ENCODE results near the gene VTCN1. TPM values are rescaled to one million over a fixed set of nuclear protein-coding genes. Genes with fewer than 3 reads are reported as not detected.

The VTCN1 gene
- total and polyA plus RNA-seq, 2 of the 13 experiments (the other 11 are each of a cell fraction or from before 2014, with no cell fraction given), result not detected

GRCh38 chr1:117096951-117097408 lies 113.7 kb downstream of the VTCN1 start:
- no peaks in the 10 kb centered on the region for H3K79me2 ChIP-seq (ENCODE audit: insufficient read depth, low read length)
- no peaks in the 10 kb centered on the region for H4K20me1 ChIP-seq (ENCODE audit: insufficient read depth, low read length)
- WGBS (ENCODE audit: low lambda C conversion rate), result 100% methylated on average over 3 of the region's 3 CpGs
- DNase-seq (ENCODE audit: low spot score) (no peak), FAIRE-seq (no peak), ATAC-seq (no peak)
- no peak for TF ChIP-seq KLF13 (CRISPR knock-in tag; IDR thresholded peaks at IDR 0.05)
- H3K36me3 ChIP-seq (replicated peaks in 1 of 2; ENCODE audit: control insufficient read depth in 1 of 2, insufficient read depth in 2 of 2, low read length in 2 of 2), result peaks cover 14 to 72% of the 10 kb centered on the region in 2 experiments
- no peak overlapping the region for H3K27ac ChIP-seq (ENCODE audit: extremely low read length, insufficient read depth, low read length)
- H3K9ac ChIP-seq (ENCODE audit: insufficient read depth, low read depth, low read length), result no peak overlapping the region
- H3K4me3 ChIP-seq (replicated peaks in 1 of 3; ENCODE audit: insufficient read depth in 1 of 3, low read depth in 2 of 3, low read length in 3 of 3), result no peak overlapping the region
- H3K4me1 ChIP-seq (ENCODE audit: insufficient read depth, low read length), result no peaks in the 10 kb centered on the region
- H3K4me2 ChIP-seq (ENCODE audit: low read depth, low read length), result no peak overlapping the region
- CTCF ChIA-PET (ENCODE audit: low intra/inter-chr PET ratio, low total read pairs), result no interaction called here
- in situ Hi-C loops (cut with HindIII; ENCODE audit: extremely low pct_ligation_motif_present, low pct_unique_long_range_greater_than_20kb) (no loop called here), intact Hi-C loops (cut with micrococcal nuclease; ENCODE audit: unreplicated experiment) (no loop called here)
- POLR2A ChIA-PET, result no interaction called here
- no peak overlapping the region for H2AFZ ChIP-seq (ENCODE audit: low read length)
- H3K9me3 ChIP-seq (ENCODE audit: low read length), result no peaks in the 10 kb centered on the region
- H3K27me3 ChIP-seq (ENCODE audit: control insufficient read depth in 1 of 2, insufficient read depth in 2 of 2, low read length in 2 of 2), result no peaks in the 10 kb centered on the region
- no TSS peak for BruUV-seq (replicated peaks)

DNA sequence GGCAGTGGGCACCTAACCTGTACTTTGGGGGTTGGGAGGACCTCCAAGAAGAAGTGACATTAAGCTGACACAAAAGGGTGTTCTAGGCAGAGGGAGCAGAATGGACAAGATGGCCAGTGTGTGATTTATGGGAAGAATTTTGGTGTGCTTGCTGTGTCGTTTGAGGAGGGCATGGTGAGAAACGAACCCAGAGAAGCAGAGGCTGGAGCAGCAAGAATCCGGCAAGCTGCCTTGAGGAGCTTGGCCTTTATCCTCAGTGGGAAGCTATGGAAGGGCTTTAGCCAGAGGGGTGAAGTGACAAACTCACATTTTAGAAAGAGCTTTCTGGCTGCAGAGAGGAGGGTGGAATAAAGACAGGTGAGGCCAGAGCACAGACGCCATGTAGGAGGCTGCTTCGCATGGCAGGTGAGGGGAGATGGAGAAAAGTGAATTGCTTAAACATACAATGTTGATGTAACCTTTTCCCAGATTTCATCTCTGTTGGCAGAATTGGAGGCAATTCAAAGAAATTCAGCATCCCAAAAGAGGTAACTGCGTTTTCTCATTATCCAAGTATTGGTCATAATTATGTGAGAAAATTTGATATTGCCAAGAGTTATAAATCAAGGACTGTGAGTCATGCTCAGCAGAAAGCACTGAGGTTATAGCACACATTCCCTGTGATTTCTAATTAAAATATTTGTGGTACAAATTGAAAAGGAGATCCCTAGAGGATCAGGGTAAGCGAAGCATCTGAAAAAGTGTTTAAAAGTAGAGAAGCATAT lies 115.7 kb downstream of the VTCN1 start:
- H3K9ac ChIP-seq (ENCODE audit: insufficient read depth, low read depth, low read length), result no peak overlapping the region
- in situ Hi-C loops (cut with HindIII; ENCODE audit: extremely low pct_ligation_motif_present, low pct_unique_long_range_greater_than_20kb), result no loop called here
- no peaks in the 10 kb centered on the region for H4K20me1 ChIP-seq (ENCODE audit: insufficient read depth, low read length)

More for the DNA sequence above, 115.7 kb downstream of the VTCN1 start:
- no TSS peak for BruUV-seq (replicated peaks)
- Histone ChIP-seq H3K4me1 (ENCODE audit: insufficient read depth, low read length) (no peaks in the 10 kb centered on the region), H3K4me2 (ENCODE audit: low read depth, low read length) (no peak overlapping the region), H3K9me3 (ENCODE audit: low read length) (no peaks in the 10 kb centered on the region), H2AFZ (ENCODE audit: low read length) (no peak overlapping the region), H3K4me3 (replicated peaks in 1 of 3; ENCODE audit: insufficient read depth in 1 of 3, low read depth in 2 of 3, low read length in 3 of 3) (no peak overlapping the region), H3K36me3 (replicated peaks in 1 of 2; ENCODE audit: control insufficient read depth in 1 of 2, insufficient read depth in 2 of 2, low read length in 2 of 2) (peaks cover 12 to 78% of the 10 kb centered on the region in 2 experiments), H3K79me2 (ENCODE audit: insufficient read depth, low read length) (no peaks in the 10 kb centered on the region), H3K27me3 (ENCODE audit: control insufficient read depth in 1 of 2, insufficient read depth in 2 of 2, low read length in 2 of 2) (no peaks in the 10 kb centered on the region), H3K27ac (ENCODE audit: extremely low read length, insufficient read depth, low read length) (no peak overlapping the region)
- FAIRE-seq (no peak), DNase-seq (ENCODE audit: low spot score) (no peak), ATAC-seq (no peak)
- ChIA-PET POLR2A (no interaction called here), CTCF (ENCODE audit: low intra/inter-chr PET ratio, low total read pairs) (no interaction called here)
- intact Hi-C loops (cut with micrococcal nuclease; ENCODE audit: unreplicated experiment), result no loop called here
- WGBS (ENCODE audit: low lambda C conversion rate), result 95% methylated on average over 7 of the region's 7 CpGs
- TF ChIP-seq BCL6 (CRISPR knock-in tag; IDR thresholded peaks at IDR 0.05) (no peak), ZNF460 (CRISPR knock-in tag; IDR thresholded peaks at IDR 0.05; ENCODE audit: borderline replicate concordance) (no peak), MIER2 (CRISPR knock-in tag; IDR thresholded peaks at IDR 0.05) (no peak), PCBP1 (IDR thresholded peaks at IDR 0.05; ENCODE audit: borderline replicate concordance, low read depth, low read length) (no peak), MAFK (conservative IDR thresholded peaks at IDR 0.05 in 1 of 2, IDR thresholded peaks at IDR 0.05 in 1 of 2; ENCODE audit: low read length in 2 of 2) (no peak), PATZ1 (CRISPR knock-in tag; IDR thresholded peaks at IDR 0.05) (no peak), POLR2AphosphoS2 (IDR thresholded peaks at IDR 0.05; ENCODE audit: low read depth, low read length) (no peak), ZNF777 (CRISPR knock-in tag; IDR thresholded peaks at IDR 0.05) (no peak), ZNF724P (CRISPR knock-in tag; IDR thresholded peaks at IDR 0.05; ENCODE audit: borderline replicate concordance) (no peak), KLF15 (CRISPR knock-in tag; IDR thresholded peaks at IDR 0.05; ENCODE audit: borderline replicate concordance) (no peak)
- TF ChIP-seq, protein P1, sequence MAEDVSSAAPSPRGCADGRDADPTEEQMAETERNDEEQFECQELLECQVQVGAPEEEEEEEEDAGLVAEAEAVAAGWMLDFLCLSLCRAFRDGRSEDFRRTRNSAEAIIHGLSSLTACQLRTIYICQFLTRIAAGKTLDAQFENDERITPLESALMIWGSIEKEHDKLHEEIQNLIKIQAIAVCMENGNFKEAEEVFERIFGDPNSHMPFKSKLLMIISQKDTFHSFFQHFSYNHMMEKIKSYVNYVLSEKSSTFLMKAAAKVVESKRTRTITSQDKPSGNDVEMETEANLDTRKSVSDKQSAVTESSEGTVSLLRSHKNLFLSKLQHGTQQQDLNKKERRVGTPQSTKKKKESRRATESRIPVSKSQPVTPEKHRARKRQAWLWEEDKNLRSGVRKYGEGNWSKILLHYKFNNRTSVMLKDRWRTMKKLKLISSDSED (CRISPR knock-in tag; IDR thresholded peaks at IDR 0.05), result no peak

Measured in HepG2 (cell line).